Fibroblast of gingiva (primary cell): ENCODE results near the gene LRMDA.
A peak's percentile ranks its signal among the peaks of the same experiment; 100 is the strongest.

ENCODE experiments used
- DNase-seq: peaks from one replicate; pipeline ENCODE4 v3.0.0-alpha.2; 2011; ENCODE audit warnings: low read depth

The LRMDA gene

DNA sequence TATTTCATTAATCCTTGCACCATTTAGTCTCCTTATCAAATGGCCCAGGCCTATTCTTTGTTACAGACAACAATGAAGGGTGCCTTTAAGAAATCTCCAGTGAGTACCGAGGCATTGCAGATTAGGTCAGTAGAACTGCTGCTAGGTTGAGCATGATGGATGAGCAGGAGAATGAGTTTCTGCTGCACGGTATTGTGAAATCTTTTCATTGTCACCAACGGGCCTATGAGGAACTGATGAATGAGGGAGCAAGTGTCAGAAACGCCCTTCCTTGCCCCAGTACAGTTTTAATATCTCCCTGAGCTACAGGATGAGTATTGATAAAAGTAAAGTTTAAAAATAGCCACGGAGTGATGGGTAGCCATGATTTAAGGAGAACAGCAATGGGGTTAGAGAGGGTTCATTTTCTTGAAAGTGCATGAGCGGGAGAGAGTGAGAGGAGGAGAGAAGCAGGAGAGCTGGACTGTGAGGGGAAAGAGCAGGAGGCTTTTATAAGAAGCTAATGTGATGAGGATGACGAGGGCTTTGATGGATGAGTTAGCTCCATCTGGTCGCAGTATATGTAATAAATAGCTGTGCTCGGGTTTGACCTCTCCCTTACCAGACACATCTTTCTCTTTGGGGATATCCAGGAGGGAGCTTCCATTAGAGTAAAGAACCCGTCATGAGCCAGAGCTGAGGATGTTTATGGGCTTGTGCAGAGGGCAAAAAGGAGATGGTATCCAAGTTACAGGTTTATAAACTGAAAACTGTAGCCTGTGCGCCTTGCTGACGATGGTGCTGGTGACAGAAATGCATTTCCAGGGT, 526.1 kb downstream of the LRMDA start:
- DNase-seq, result no peak

DNA sequence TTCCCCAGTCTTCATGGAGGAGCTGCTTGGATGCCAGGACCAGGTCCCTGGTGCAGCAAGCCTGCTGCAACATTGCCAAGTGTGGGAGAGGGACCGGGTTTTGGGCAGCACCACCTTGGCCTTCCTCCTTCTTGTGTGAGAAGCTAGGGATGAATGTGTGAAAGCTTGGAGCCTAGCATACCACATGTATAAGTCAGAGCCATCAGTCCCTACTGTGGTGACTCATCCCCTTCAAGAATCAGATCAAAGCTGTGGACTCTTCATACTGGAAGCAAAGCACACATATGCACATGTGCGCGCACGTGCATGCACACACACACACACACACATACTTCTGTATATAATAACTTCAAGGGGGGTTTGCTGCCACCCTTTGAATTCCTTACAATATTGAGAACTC, 527.8 kb downstream of the LRMDA start:
- DNase-seq, result peak; percentile 72

DNA sequence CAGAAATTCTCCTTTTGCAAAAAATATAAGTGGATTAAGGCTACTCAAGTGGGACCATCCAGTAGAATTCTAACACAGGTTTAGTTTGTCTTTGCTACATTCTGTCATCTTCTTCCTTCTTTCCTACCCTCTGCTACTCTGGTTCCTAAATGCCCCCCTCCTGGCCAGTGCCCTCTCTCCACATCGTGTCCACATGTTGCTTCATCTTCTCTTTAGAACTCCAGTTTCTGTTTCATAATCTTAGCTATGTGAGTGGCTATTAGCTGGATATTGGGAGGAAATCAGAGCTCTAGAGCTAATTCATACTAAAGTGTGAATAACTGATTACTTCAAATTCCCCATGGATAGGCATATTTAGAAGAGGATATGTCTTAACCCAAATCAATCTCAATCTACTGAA, 528.5 kb downstream of the LRMDA start:
- peak; percentile 10 for DNase-seq

GRCh38 chr10:75962395-75963061, 531.1 kb downstream of the LRMDA start:
- no peak for DNase-seq

DNA sequence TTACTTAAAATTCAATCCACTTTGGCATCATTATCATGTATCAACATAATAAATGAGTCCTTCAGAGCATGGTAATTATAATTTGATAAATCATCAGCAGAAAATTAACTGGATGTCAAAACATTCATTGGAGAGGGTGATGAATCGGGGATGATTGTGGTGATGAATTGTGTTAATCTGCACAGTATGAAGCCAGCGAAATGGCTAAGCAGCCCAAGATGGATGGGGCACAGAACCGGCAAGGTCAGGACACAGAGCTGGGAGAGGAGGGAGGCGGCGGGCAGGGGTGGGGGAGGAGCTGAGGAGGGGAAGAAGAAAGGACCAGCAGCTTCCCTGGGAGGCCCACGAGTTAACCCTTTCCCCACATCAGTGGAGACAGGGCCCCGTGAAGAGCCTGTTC, 536.1 kb downstream of the LRMDA start:
- no peak for DNase-seq

DNA sequence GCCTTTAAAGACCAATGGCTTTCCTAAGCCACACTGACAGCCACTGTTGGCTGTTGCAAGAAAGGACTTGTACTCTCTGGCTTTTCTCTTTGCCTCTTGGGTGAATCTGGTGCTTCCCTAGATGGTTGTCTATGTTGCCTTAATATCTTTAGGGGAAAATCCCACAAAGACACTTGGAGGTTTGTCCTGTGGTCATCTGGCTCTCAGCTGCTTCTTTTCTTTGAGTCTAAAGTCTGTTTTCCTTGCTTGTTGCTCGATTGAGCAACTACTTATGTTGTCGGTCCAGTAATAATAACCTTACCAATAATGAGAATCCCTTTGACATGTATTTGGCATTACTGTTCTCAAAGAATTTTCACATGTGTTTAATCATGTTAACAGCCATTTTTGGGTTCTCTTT, 537.6 kb downstream of the LRMDA start:
- DNase-seq, result no peak

- DNase-seq, result peak; percentile 79
Measured at GRCh38 chr10:75971402-75972211, 540.2 kb downstream of the LRMDA start.

DNA sequence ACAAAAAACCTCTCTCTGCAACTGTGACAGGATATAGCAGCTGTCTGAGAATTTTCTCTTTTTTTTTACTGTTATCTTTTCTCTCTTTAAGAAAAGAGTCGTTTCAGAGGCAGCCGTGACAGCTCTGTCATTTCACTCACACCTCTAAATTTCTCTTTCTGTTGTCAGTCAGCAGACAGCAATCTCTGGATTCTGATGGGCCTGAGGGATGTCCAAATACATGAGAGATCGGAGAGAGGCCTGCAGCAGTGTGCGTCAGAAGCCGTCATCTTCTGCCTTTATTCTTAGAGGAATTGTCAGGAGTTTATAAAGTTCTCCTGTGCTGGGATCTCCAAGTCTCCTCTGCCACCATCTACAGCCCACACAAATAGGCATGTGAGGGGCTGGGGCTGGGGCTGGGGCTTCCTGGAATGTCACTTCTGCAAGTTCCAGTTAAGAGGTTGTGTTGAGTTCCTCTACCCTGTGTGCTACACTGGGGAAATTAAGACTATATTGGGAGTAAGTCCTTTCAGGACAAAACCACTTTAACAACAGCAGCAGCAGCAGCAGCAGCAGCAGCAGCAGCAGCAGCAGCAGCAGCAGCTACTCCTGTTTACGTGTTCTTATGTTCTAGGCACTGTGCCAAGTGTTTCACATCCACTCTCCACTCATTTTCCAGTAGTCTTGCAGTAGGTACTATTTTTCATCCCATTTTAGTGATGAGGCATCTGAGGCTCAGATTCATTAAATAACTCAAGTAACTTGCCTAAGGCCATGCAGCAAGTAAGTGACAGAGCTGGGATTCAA, 541.3 kb downstream of the LRMDA start:
- DNase-seq, result peak; percentile 86

GRCh38 chr10:75974080-75974479, 542.7 kb downstream of the LRMDA start:
- DNase-seq, result no peak

DNA sequence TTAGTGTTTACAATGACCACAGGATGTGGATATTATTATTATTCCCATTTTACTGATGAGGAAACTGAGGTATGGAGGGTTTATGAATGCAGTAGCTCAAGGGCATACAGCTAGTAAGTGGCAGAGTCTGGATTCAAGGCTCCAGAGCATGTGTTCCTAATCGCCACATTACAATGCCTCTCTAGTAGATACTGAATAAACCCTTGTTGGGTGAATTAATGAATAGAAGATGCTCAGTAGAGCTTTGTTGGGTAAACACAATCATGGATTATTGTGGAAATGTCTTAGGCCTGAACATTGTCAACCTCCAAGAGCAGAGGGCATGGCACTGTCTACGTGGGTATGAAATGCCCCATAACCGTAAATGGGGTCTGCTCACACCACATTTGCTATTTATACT, 545.3 kb downstream of the LRMDA start:
- no peak for DNase-seq

- peak; percentile 41 for DNase-seq
Measured at GRCh38 chr10:75977139-75977538, 545.7 kb downstream of the LRMDA start.

GRCh38 chr10:75978213-75978612, 546.8 kb downstream of the LRMDA start:
- DNase-seq, result no peak

GRCh38 chr10:75980419-75981002, 549.1 kb downstream of the LRMDA start:
- no peak for DNase-seq

- DNase-seq, result peak; percentile 67
Measured at GRCh38 chr10:75982611-75983369, 551.4 kb downstream of the LRMDA start.

GRCh38 chr10:75984067-75984466, 552.6 kb downstream of the LRMDA start:
- no peak for DNase-seq

DNA sequence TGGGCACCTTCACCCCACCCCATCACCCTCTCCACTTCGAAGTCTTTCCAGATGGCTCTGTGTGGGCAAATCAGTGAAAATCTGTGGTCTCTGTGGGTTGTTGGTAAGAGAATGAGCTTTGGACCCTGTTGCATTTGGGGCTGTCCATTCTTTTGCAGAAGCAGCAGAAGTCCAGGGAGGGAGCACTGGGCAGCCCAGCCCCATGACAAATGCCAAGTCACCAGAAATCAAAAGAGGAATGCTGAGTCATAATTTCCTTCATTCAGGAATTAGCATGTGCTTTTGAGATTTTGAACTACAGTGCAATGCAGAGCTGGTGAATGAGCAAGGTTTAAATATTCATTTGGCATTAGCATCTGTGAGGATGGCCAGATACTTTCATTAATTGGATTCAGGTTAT, 556.2 kb downstream of the LRMDA start:
- DNase-seq, result peak; percentile 84

DNA sequence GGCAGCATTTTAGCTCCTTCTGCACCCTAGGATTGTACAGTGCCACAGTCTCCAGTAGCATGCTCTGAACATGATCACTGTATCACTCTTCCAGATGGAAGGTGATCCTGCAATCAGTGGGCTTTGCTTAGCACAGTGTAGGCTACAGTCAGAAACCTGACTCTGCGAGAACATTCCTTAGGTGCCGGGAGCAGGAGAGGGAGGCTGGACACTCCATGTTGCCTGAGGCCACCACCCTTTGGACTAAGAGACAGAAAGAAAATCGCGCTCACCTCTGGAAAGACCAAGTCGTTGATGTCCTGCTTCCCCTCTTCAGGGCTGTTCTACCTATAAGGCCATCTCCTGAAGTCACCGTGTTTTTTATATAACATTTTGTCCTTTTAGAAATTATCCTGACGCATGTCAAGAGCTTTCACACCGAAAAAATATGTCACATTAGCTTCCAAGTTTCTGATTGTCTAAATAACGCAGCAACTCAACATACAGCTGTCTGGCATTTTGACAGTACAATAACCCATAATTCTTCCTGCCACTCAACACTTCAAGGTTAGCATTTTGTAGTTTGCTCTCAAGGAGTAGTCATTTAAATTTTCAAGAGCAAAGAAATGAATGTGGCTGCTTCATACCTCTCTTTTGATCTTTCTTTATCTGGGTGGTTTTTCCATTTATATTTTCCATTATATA, 563.1 kb downstream of the LRMDA start:
- DNase-seq, result no peak

DNA sequence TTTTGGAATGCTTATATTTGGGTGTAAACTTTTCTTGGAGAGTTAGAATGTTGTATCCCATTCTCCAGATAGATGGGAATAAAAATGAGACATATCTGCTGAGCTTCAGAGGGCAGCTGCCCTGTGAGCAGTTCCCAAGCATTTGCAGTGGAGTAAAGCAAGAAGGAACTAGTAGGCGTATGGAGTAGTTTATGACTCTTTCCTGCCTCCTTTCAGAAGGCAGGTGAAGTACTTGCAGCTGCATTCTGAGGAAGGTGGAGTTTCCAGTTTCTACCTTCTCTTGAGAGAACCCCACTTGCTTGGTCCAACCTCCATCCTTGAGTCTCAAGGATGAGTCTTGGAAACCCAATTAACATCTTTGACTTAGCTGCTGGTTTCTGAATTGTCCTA, 563.6 kb downstream of the LRMDA start:
- no peak for DNase-seq

DNA sequence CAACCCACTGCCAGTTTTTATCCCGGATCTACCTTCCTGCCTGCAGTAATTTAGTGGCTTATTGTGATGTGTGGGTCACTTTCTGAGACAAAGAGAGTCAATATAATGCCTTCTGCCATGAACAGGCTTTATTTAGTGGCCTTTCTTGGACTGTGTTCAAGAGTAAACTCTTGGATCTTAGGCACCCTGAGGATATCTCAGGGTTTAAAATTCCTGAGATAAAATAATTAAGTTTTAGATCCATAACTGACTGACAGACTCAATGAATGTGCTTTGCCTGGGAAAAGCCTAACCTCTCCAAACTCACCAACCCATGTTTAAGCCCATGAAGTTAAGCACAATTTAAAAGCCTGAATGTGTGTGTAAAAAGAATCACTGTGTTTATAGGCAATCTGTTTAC, 564.3 kb downstream of the LRMDA start:
- DNase-seq, result no peak

DNA sequence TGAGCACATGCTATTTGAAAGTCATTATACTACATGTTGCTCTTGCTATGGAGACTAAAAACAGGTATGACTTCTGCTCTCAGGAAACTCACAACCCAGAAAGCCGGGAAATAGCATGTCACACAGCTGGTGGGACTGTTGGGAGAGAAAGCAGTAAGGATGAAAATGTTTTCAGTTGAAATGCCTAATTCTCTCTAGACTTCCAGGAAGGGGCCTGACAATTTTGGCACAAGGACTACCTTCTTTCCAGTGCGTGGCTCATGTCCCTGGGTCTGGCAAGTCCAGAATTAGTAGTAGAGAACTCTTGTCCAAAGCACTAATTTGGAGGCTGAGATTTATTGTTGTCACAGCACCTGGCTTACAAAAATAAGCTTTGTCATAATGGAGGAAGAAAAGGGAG, 567.6 kb downstream of the LRMDA start:
- DNase-seq, result no peak
